Endometrial microvascular endothelial cells (primary cell): ENCODE measurements around the gene ANKRD30B. TPM values are rescaled to one million over a fixed set of nuclear protein-coding genes. Genes with fewer than 3 reads are reported as not detected.
"Not testable (repeated sequence)": the region's sequence is repeated elsewhere in the genome, so short reads cannot be mapped to it uniquely, and the experiment has no call there.

Source experiments
- in situ Hi-C: cut with HindIII; loops from 2 replicates; pipeline ENCODE4 v1.10.0; 2017; ENCODE audit warnings: low sequenced_read_pairs, low pct_unique_long_range_greater_than_20kb; ENCODE audit errors: inconsistent ontology term
- total RNA-seq: library from RNA; depleted of rRNA; stranded (reverse); fragments of >200 nt; gene quantifications from one replicate; pipeline ENCODE4 v1.2.3, GENCODE V29; 2015; ENCODE audit errors: inconsistent ontology term

ANKRD30B gene
- not detected for total RNA-seq

GRCh38 chr18:14747513-14748474 lies at the start of gene ANKRD30B:
TSS of gene ANKRD30B (plus strand) at chr18:14748172. CDS start at chr18:14748420, 248 bp downstream.
- in situ Hi-C loops = no loop called here

DNA sequence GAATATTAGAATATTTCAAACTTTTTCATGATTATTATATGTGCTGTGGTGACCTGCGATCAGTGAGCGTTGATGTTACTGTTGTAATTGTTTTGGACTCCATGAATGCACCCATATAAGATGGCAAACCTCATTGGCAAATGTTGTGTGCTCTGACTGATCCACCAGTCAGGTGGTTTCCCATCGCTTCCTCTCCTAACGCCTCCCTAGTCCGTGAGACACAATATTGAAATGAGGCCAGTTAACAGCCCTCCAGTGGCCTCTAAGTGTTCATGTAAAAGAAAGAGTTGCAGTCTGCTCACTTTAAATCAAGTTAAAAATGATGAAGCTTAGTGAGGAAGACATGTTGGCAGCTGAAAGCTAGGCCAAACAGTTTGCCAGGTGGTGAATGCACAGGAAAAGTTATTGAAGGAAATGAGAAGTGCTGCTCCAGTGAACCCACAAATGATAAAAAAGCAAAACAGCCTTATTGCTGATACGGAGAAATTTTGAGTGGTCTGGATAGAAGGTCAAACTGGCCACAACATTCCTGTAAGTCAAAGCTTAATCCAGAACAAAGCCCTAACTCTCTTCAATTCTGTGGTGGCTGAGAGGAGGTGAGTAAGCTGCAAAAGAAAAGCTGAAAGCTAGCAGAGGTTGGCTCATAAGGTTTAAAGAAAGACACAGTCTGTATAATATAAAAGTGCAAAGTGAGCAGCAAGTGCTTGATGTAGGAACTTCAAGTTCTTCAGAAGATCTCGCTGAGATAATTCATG lies 46.5 kb upstream of the ANKRD30B start:
- in situ Hi-C loops = not testable (repeated sequence)

DNA sequence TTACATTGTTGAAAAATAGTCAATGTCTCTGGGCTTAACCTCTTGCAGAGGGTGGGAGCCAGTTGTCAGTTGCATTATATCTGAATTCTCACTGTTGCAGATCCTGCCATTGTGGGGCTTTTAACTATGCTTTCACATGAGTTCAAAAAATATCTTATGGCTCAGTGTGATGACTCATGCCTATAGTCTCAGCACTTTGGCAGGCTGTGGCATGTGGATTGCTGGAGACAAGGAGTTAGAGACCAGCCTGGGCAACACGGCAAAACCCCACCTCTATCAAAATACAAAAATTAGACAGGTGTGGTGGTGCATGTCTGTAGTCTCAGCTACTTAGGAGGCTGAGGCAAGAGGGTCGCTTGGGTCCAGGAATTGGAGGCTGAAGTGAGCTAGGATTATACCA lies 38.2 kb upstream of the ANKRD30B start:
- in situ Hi-C loops = not testable (repeated sequence)

GRCh38 chr18:14721569-14721968 lies 26.4 kb upstream of the ANKRD30B start:
- in situ Hi-C loops = not testable (repeated sequence)

DNA sequence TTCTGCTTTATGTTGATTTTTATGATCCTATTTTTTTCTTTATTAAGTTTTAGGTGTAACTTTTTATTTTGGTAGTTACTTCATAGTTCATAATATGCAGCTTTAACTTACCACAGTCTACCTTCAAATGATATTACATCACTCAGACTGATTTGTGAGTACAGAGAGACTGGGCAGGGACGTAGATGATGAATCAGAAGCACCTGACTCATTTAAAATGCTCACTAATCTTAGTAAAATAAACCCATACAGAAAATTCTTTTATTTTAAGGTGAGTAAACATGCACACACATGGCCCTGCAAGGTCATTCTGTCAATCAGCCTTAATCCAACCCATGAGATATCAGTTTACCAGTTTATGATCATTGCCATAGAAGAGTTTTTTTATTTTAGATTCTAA lies 8.9 kb upstream of the ANKRD30B start:
- in situ Hi-C loops = not testable (repeated sequence)

DNA sequence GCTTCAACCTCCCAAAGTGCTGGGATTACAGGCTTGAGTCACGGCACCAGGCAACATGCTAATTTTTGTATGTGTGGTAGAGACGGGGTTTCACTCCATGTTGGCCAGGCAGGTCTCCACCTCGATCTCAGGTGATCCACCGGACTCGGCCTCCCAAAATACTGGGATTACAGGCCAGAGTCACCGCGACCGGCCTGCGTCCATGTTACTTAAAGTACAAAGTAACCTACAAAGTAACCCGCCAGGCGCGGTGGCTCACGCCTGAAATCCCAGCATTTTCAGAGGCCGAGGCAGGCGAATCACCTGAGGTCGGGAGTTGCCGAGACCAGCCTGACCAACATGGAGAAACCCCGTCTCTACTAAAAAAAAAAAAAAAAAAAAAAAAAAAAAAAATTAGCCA lies 1.1 kb upstream of the ANKRD30B start:
- in situ Hi-C loops = no loop called here

GRCh38 chr18:14748496-14748895 lies 524 bp downstream of the ANKRD30B start:
- in situ Hi-C loops = no loop called here

DNA sequence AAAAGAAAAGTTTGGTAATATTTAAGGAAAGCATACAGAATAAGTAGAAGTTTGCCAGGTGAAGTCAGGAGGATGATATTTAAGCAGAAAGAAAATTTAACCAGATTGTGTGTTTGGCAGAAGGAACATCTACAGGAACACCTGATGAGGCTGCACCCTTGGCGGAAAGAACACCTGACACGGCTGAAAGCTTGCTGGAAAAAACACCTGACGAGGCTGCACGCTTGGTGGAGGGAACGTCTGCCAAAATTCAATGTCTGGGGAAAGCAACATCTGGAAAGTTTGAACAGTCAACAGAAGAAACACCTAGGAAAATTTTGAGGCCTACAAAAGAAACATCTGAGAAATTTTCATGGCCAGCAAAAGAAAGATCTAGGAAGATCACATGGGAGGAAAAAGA lies 15.6 kb downstream of the ANKRD30B start:
- in situ Hi-C loops = not testable (repeated sequence)

DNA sequence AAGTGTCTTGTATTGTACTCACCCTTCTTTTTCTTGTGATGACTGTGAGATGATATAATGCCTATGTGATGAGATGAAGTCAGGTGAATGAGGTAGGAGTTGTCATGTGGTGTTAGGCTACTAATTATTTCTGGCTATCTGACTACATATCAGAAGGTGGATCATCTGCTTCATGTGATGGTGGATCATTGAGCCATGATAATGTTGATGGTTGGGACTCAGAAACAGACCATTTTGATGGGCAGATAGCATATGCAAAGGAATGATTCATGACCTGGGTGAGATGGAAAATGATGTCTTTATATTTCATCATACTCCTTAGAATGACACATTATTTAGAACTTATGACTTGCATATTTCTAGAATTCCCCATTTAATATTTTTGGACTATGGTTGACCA lies 19.5 kb downstream of the ANKRD30B start:
- in situ Hi-C loops = no loop called here

DNA sequence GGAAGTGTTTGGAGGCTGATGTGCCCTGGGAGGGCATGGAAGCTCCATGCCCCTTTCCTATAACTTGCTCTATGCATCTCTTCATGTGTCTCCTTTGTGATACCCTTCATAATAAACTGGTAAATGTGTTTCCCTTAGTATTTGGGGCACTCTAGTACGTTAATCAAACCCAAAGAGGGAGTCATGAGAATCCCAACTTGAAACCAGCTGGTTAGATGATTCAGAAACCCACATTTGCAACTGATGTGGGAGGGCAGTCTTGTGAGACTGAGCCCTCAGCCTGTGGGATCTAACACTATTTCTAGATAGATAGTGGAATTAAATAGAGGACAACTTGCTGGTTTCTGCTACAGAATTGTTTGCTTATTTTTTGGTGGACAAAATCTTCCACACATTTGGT lies 20.3 kb downstream of the ANKRD30B start:
- in situ Hi-C loops = no loop called here

DNA sequence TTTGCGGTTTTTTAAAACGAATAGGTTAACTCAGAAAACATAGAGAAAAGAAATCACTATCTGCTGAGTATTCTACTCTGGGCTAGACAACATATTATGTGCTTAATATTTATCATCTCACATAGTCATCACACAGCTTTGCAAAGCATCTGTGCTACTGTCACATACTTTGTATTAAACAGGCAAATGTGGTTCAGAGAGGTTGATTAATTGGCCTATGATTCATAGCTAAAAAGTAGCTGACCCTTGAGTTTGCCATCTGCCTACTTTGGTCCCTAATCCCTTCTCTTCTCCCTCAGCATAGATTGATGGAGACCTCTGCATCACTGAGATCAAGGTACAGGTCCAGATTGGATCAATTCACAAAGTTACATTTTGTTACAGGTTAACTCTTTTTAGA lies 21.4 kb downstream of the ANKRD30B start:
- in situ Hi-C loops = no loop called here

DNA sequence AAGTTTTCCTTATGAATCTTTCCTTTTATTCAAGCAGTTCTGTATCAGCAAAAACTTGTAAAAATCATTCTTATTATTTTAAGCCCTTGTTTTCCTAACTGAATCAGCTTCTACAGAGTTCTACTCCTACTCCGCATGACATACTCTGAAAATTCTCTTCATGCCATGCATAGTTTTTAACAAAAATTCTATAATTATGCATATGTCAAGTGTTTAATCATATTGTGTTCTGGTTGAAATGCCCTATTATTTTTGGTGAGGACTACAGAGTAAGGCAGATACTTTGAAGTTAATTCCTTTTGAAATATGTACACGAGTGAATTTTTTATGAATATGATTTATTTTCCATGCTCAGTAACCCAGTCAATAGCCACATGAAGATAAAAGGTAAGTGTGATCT lies 28.8 kb downstream of the ANKRD30B start:
- in situ Hi-C loops = no loop called here

- in situ Hi-C loops = no loop called here
Measured at GRCh38 chr18:14781671-14782070, 33.7 kb downstream of the ANKRD30B start.

GRCh38 chr18:14784133-14784532 lies 36.2 kb downstream of the ANKRD30B start:
- in situ Hi-C loops = no loop called here

DNA sequence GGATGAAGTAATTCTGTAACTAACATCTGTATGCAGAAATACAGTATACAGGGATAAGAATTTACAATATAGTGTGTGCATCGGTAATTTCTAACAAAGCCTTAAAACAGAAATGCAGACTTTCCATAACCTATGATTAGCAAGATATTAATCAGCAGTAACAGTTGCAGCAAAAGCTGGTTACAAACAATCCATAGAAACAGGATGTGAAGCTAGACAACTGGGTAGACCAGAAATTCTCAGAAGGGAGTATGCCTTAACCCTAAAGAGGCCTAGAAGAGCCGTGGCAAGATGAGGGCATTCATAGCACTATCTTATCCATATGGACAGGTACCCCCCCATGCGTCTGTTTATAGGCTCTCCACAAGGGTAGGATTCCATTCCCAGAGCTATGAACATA lies 48.9 kb downstream of the ANKRD30B start:
- in situ Hi-C loops = not testable (repeated sequence)

GRCh38 chr18:14797969-14798764 lies 50.2 kb downstream of the ANKRD30B start:
- in situ Hi-C loops = not testable (repeated sequence)

- in situ Hi-C loops = not testable (repeated sequence)
Measured at GRCh38 chr18:14811081-14811480, 63.1 kb downstream of the ANKRD30B start.

GRCh38 chr18:14826972-14827632 lies 79.1 kb downstream of the ANKRD30B start:
- in situ Hi-C loops = not testable (repeated sequence)

- in situ Hi-C loops = not testable (repeated sequence)
Measured at GRCh38 chr18:14841607-14842006, 93.6 kb downstream of the ANKRD30B start.
